HEK293T (cell line): ENCODE data around the gene LRRTM4.

ENCODE experiments used
- CTCF ChIA-PET: fragments of 350-600 bp; formaldehyde crosslinking; extraction: SDS; loops from one replicate; lab custom pipeline; 2021; ENCODE audit warnings: antibody characterized with exemption, inconsistent platforms; lab: Yijun Ruan, JAX
- POLR2A ChIA-PET: fragments of 350-600 bp; formaldehyde crosslinking; extraction: SDS; loops from one replicate; lab custom pipeline; 2020; ENCODE audit warnings: antibody characterized with exemption, inconsistent platforms; lab: Yijun Ruan, JAX
- DNase-seq: peaks from one replicate; pipeline ENCODE4 v3.0.0; 2012; ENCODE audit warnings: mixed read lengths; ENCODE audit errors: extremely low spot score
- ARNT ChIP-seq: fragments of 450-650 bp; IDR thresholded peaks from 2 replicates; pipeline ENCODE4 v1.6.1; 2017; ENCODE audit warnings: mild to moderate bottlenecking
- BHLHE40 ChIP-seq: fragments of 450-650 bp; IDR thresholded peaks from 2 replicates; pipeline ENCODE4 v1.6.1; 2016; ENCODE audit warnings: mild to moderate bottlenecking, moderate library complexity, borderline replicate concordance
- CTBP1 ChIP-seq: fragments of 450-650 bp; IDR thresholded peaks from 2 replicates; pipeline ENCODE4 v1.6.1; 2016; ENCODE audit warnings: borderline replicate concordance
- ELF4 ChIP-seq: fragments of 450-650 bp; IDR thresholded peaks from 2 replicates; pipeline ENCODE4 v1.6.1; 2017; ENCODE audit warnings: antibody characterized with exemption
- FOXA1 ChIP-seq: fragments of 450-650 bp; IDR thresholded peaks from 2 replicates; pipeline ENCODE4 v1.6.1; 2016; ENCODE audit warnings: mild to moderate bottlenecking
- FOXK2 ChIP-seq: fragments of 450-650 bp; IDR thresholded peaks from 2 replicates; pipeline ENCODE4 v1.6.1; 2016; ENCODE audit warnings: mild to moderate bottlenecking
- FOXM1 ChIP-seq: fragments of 450-650 bp; IDR thresholded peaks from 2 replicates; pipeline ENCODE4 v1.6.1; 2017; ENCODE audit warnings: mild to moderate bottlenecking, borderline replicate concordance
- HDGF ChIP-seq: fragments of 450-650 bp; IDR thresholded peaks from 2 replicates; pipeline ENCODE4 v1.6.1; 2017; ENCODE audit warnings: antibody characterized with exemption, borderline replicate concordance
- L3MBTL2 ChIP-seq: fragments of 450-650 bp; conservative IDR thresholded peaks from 2 replicates; pipeline ENCODE4 v1.6.1; 2016; ENCODE audit warnings: mild to moderate bottlenecking
- LEF1 ChIP-seq: fragments of 450-650 bp; IDR thresholded peaks from 2 replicates; pipeline ENCODE4 v1.6.1; 2017; ENCODE audit warnings: mild to moderate bottlenecking, borderline replicate concordance
- NFRKB ChIP-seq: fragments of 450-650 bp; IDR thresholded peaks from 2 replicates; pipeline ENCODE4 v1.6.1; 2016; ENCODE audit warnings: mild to moderate bottlenecking, moderate library complexity
- PKNOX1 ChIP-seq: fragments of 450-650 bp; IDR thresholded peaks from 2 replicates; pipeline ENCODE4 v1.6.1; 2016
- SP1 ChIP-seq: fragments of 450-650 bp; IDR thresholded peaks from 2 replicates; pipeline ENCODE4 v1.6.1; 2017
- SUZ12 ChIP-seq: fragments of 450-650 bp; IDR thresholded peaks from 2 replicates; pipeline ENCODE4 v1.6.1; 2016; ENCODE audit warnings: mild to moderate bottlenecking
- TARDBP ChIP-seq: fragments of 450-650 bp; IDR thresholded peaks from 2 replicates; pipeline ENCODE4 v1.6.1; 2016
- ZNF384 ChIP-seq: fragments of 450-650 bp; IDR thresholded peaks from 2 replicates; pipeline ENCODE4 v1.6.1; 2016

The LRRTM4 gene

GRCh38 chr2:76895469-76895868, 626.7 kb downstream of the LRRTM4 start:
- DNase-seq, result no peak
- TF ChIP-seq SP1 (no peak), HDGF (no peak), LEF1 (no peak), SUZ12 (no peak), TARDBP (no peak), FOXM1 (no peak), CTBP1 (no peak), ELF4 (no peak), FOXA1 (no peak), L3MBTL2 (no peak), FOXK2 (no peak), PKNOX1 (no peak), NFRKB (no peak), BHLHE40 (no peak), ZNF384 (no peak), ARNT (no peak)
- ChIA-PET CTCF (no interaction called here), POLR2A (no interaction called here)

- ChIA-PET CTCF (no interaction called here), POLR2A (no interaction called here)
- no peak for DNase-seq
- no peak for TF ChIP-seq FOXK2
- no peak for TF ChIP-seq PKNOX1
- TF ChIP-seq TARDBP, result no peak
These were observed 651.6 kb downstream of the LRRTM4 start for GRCh38 chr2:76870581-76870980.

- CTCF ChIA-PET, result no interaction called here
- TF ChIP-seq TARDBP (no peak), NFRKB (no peak), LEF1 (no peak), FOXM1 (no peak), ZNF384 (no peak), PKNOX1 (no peak), ARNT (no peak), FOXK2 (no peak), FOXA1 (no peak), SUZ12 (no peak), CTBP1 (no peak), ELF4 (no peak), SP1 (no peak)
- no peak for DNase-seq
- POLR2A ChIA-PET, result no interaction called here
These were observed 652.2 kb downstream of the LRRTM4 start for GRCh38 chr2:76870011-76870410.

- CTCF ChIA-PET, result no interaction called here
- POLR2A ChIA-PET, result no interaction called here
- no peak for TF ChIP-seq SUZ12
- no peak for TF ChIP-seq CTBP1
- TF ChIP-seq NFRKB, result no peak
- TF ChIP-seq BHLHE40, result no peak
- no peak for TF ChIP-seq TARDBP
- no peak for TF ChIP-seq ELF4
- TF ChIP-seq FOXM1, result no peak
- no peak for TF ChIP-seq L3MBTL2
- no peak for TF ChIP-seq FOXA1
- no peak for TF ChIP-seq PKNOX1
- TF ChIP-seq ZNF384, result no peak
- TF ChIP-seq FOXK2, result no peak
- no peak for DNase-seq
These were observed 654.3 kb downstream of the LRRTM4 start for GRCh38 chr2:76867854-76868253.

- DNase-seq, result no peak
- ChIA-PET POLR2A (no interaction called here), CTCF (no interaction called here)
- TF ChIP-seq NFRKB (no peak), LEF1 (no peak), CTBP1 (no peak), PKNOX1 (no peak; the same call in 1 of the 2 replicates), HDGF (no peak)
These were observed 655.7 kb downstream of the LRRTM4 start for GRCh38 chr2:76866464-76866863.

GRCh38 chr2:76862901-76863300, 659.3 kb downstream of the LRRTM4 start:
- CTCF ChIA-PET, result no interaction called here
- TF ChIP-seq NFRKB (no peak), TARDBP (no peak), PKNOX1 (no peak), ARNT (no peak), SP1 (no peak), BHLHE40 (no peak), LEF1 (no peak), L3MBTL2 (no peak)
- no peak for DNase-seq
- POLR2A ChIA-PET, result no interaction called here
